ENCODE data around the gene ANAPC13. TPM values are rescaled to one million over a fixed set of nuclear protein-coding genes. Genes with fewer than 3 reads are reported as not detected.

The ANAPC13 gene
- total and polyA plus RNA-seq, 5 donors, result 75.6 to 95.8 (median 86.0) TPM

DNA sequence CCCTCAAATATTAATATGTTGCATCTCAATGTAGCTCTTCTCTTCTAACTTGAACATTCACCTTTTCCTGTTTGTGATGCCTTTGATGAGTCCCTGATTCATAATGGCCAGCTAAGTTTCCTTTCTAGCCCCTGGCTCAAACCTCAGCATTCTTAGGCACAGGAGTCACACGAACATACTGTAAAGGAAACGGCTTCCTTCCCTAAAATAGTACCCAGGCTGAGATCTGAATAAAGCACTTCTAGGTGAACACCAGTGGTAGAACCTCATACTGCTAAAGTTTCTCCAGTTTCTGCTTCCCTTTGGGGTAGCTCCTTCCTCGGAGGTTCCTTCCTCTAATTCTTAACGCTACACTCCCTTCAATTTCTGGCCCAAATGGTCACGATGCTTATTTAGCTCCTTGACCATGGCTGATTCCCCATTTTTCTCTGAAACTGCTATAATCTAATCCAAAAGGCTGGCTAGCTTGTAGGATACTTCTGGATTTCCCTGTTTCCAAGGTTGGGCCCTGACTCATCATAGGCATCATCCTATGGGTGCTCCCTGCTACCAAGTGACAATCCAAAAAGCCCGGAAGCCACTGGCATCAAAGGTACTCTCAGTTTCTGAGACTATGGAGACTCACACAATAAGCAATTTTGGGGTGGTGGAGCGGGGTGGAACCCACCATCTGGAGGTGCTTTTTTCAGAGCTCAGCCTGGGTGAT is 2.4 kb downstream of the ANAPC13 start:
- intact Hi-C loops (cut with DNase I), result loop anchor here in 2 of 4 donors (10.0 kb wide), 1 partner anchor 269 kb away; no protein-coding TSS in a partner anchor
- ATAC-seq (no peak), DNase-seq (peak in 1 of 3 donors; percentile 32)
- Histone ChIP-seq H3K4me3 (ENCODE audit: low read length) (no peak overlapping the region), H3K27me3 (ENCODE audit: control insufficient read depth, insufficient read depth) (no peaks in the 10 kb centered on the region), H3K4me1 (ENCODE audit: control insufficient read depth, insufficient read depth, low read length) (no peaks in the 10 kb centered on the region), H3K27ac (ENCODE audit: low read length) (peak overlapping the region; percentile 31), H3K9me3 (ENCODE audit: control insufficient read depth, low read length) (no peaks in the 10 kb centered on the region)
- 70% methylated on average over 7 of the region's 7 CpGs for WGBS

- Histone ChIP-seq H3K4me3 (ENCODE audit: low read length) (no peak overlapping the region), H3K9me3 (ENCODE audit: control insufficient read depth, low read length) (no peaks in the 10 kb centered on the region), H3K27ac (ENCODE audit: low read length) (no peak overlapping the region), H3K27me3 (ENCODE audit: control insufficient read depth, insufficient read depth) (no peaks in the 10 kb centered on the region), H3K4me1 (ENCODE audit: control insufficient read depth, insufficient read depth, low read length) (no peaks in the 10 kb centered on the region)
- intact Hi-C loops (cut with DNase I), result loop anchor here in 2 of 4 donors (10.0 kb wide), 1 partner anchor 268 kb away; no protein-coding TSS in a partner anchor
- ATAC-seq, result no peak
- 91% methylated on average over 3 of the region's 3 CpGs for WGBS
- no peak for DNase-seq
These were observed 3.2 kb downstream of the ANAPC13 start for GRCh38 chr3:134482622-134483021.

DNA sequence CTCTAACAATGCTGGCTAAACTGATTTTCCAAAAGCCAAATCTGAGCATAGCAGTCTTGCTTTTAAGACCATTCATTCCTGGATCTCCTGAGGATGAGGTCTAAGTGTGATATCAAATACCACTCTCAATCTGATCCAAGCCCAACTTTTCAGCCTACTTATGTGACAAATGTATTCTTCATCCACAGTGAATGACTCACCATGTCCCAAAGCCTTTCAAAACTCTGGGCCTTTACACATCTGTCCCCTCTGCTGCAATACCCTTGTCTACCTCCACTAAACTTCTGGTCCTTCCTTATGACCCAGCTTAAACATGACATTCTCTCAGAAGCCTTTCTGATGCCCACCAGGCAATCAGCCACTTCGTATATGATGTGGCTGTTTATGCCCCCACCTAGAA is 4.6 kb downstream of the ANAPC13 start:
- Histone ChIP-seq H3K4me1 (ENCODE audit: control insufficient read depth, insufficient read depth, low read length) (no peaks in the 10 kb centered on the region), H3K27ac (ENCODE audit: low read length) (no peak overlapping the region), H3K4me3 (ENCODE audit: low read length) (no peak overlapping the region), H3K27me3 (ENCODE audit: control insufficient read depth, insufficient read depth) (no peaks in the 10 kb centered on the region), H3K9me3 (ENCODE audit: control insufficient read depth, low read length) (no peaks in the 10 kb centered on the region)
- ATAC-seq, result no peak
- intact Hi-C loops (cut with DNase I), result loop anchor here in 2 of 4 donors (10.0 kb wide), 1 partner anchor 266 kb away; no protein-coding TSS in a partner anchor
- WGBS, result 67% methylated on average over 1 of the region's 1 CpG
- DNase-seq, result no peak

GRCh38 chr3:134480546-134480945 is 5.2 kb downstream of the ANAPC13 start:
- no peak for DNase-seq
- 89% methylated on average over 3 of the region's 3 CpGs for WGBS
- no peak for ATAC-seq
- no peaks in the 10 kb centered on the region for H3K4me1 ChIP-seq (ENCODE audit: control insufficient read depth, insufficient read depth, low read length)
- no peaks in the 10 kb centered on the region for H3K27me3 ChIP-seq (ENCODE audit: control insufficient read depth, insufficient read depth)
- H3K27ac ChIP-seq (ENCODE audit: low read length), result no peak overlapping the region
- no peaks in the 10 kb centered on the region for H3K9me3 ChIP-seq (ENCODE audit: control insufficient read depth, low read length)
- intact Hi-C loops (cut with DNase I), result loop anchor here in 2 of 4 donors (10.0 kb wide), 1 partner anchor 266 kb away; no protein-coding TSS in a partner anchor
- H3K4me3 ChIP-seq (ENCODE audit: low read length), result no peak overlapping the region

- Histone ChIP-seq H3K27ac (ENCODE audit: low read length) (no peak overlapping the region), H3K9me3 (ENCODE audit: control insufficient read depth, low read length) (no peaks in the 10 kb centered on the region), H3K4me3 (ENCODE audit: low read length) (no peak overlapping the region), H3K4me1 (ENCODE audit: control insufficient read depth, insufficient read depth, low read length) (peaks cover 2% of the 10 kb centered on the region), H3K27me3 (ENCODE audit: control insufficient read depth, insufficient read depth) (no peaks in the 10 kb centered on the region)
- ATAC-seq (no peak), DNase-seq (no peak)
- intact Hi-C loops (cut with DNase I), result loop anchor here (2.0 to 10.0 kb wide), 5 partner anchors 93 to 266 kb away; no protein-coding TSS in a partner anchor
- WGBS, result 62% methylated on average over 2 of the region's 2 CpGs
These were observed 7.8 kb downstream of the ANAPC13 start for GRCh38 chr3:134477938-134478337.

GRCh38 chr3:134477002-134477401 is 8.8 kb downstream of the ANAPC13 start:
- WGBS, result 60% methylated on average over 6 of the region's 6 CpGs
- H3K27me3 ChIP-seq (ENCODE audit: control insufficient read depth, insufficient read depth), result no peaks in the 10 kb centered on the region
- no peak overlapping the region for H3K4me3 ChIP-seq (ENCODE audit: low read length)
- ATAC-seq (peak; percentile 46 to 59), DNase-seq (peak in 1 of 3 donors; percentile 64)
- peak overlapping the region; percentile 86 for H3K27ac ChIP-seq (ENCODE audit: low read length)
- H3K4me1 ChIP-seq (ENCODE audit: control insufficient read depth, insufficient read depth, low read length), result peaks cover 2% of the 10 kb centered on the region
- intact Hi-C loops (cut with DNase I), result loop anchor here (2.0 to 10.0 kb wide), 5 partner anchors 92 to 265 kb away; no protein-coding TSS in a partner anchor
- no peaks in the 10 kb centered on the region for H3K9me3 ChIP-seq (ENCODE audit: control insufficient read depth, low read length)

DNA sequence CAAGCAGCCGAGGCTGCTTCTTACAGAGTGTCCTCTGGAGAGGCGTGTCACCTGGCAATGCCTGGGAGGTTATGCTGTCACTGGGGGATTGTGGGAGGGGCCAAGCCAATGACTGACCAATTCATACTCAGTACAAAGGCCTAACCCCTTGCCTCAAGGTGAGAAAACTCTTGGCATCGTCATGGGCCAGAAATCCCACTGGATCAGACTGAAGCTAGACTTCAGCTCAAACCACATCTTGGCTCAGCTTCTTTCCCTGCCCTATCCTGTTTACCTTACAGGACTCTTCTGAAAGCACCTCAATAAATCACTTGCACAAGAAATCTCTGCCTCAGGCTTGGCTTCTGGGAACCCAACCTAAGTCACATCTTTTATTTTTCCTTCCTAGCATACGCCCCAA is 9.5 kb downstream of the ANAPC13 start:
- no peaks in the 10 kb centered on the region for H3K9me3 ChIP-seq (ENCODE audit: control insufficient read depth, low read length)
- H3K4me1 ChIP-seq (ENCODE audit: control insufficient read depth, insufficient read depth, low read length), result peaks cover 2% of the 10 kb centered on the region
- intact Hi-C loops (cut with DNase I), result loop anchor here (2.0 to 10.0 kb wide), 5 partner anchors 92 to 264 kb away; no protein-coding TSS in a partner anchor
- DNase-seq (no peak), ATAC-seq (peak; percentile 3 to 7)
- WGBS, result 63% methylated on average over 4 of the region's 4 CpGs
- H3K27ac ChIP-seq (ENCODE audit: low read length), result peak overlapping the region; percentile 86
- H3K27me3 ChIP-seq (ENCODE audit: control insufficient read depth, insufficient read depth), result no peaks in the 10 kb centered on the region
- H3K4me3 ChIP-seq (ENCODE audit: low read length), result no peak overlapping the region

- ATAC-seq (no peak), DNase-seq (no peak)
- WGBS, result 88% methylated on average over 5 of the region's 5 CpGs
- Histone ChIP-seq H3K4me3 (ENCODE audit: low read length) (no peak overlapping the region), H3K4me1 (ENCODE audit: control insufficient read depth, insufficient read depth, low read length) (peaks cover 2% of the 10 kb centered on the region), H3K27me3 (ENCODE audit: control insufficient read depth, insufficient read depth) (no peaks in the 10 kb centered on the region), H3K27ac (ENCODE audit: low read length) (no peak overlapping the region), H3K9me3 (ENCODE audit: control insufficient read depth, low read length) (no peaks in the 10 kb centered on the region)
- intact Hi-C loops (cut with DNase I), result loop anchor here in 3 of 4 donors (5.0 to 10.0 kb wide), 5 partner anchors 90 to 263 kb away; no protein-coding TSS in a partner anchor
These were observed 10.8 kb downstream of the ANAPC13 start for GRCh38 chr3:134474956-134475355.

GRCh38 chr3:134473868-134474546 is 11.8 kb downstream of the ANAPC13 start:
- no peak overlapping the region for H3K27ac ChIP-seq (ENCODE audit: low read length)
- no peak overlapping the region for H3K4me3 ChIP-seq (ENCODE audit: low read length)
- ATAC-seq (peak; percentile 37 to 50), DNase-seq (peak; percentile 61 to 83 (median 64))
- H3K4me1 ChIP-seq (ENCODE audit: control insufficient read depth, insufficient read depth, low read length), result peaks cover 2% of the 10 kb centered on the region
- intact Hi-C loops (cut with DNase I), result loop anchor here in 3 of 4 donors (2.0 to 10.0 kb wide), 5 partner anchors 89 to 259 kb away; no protein-coding TSS in a partner anchor
- 31% methylated on average over 9 of the region's 9 CpGs for WGBS
- no peaks in the 10 kb centered on the region for H3K9me3 ChIP-seq (ENCODE audit: control insufficient read depth, low read length)
- no peaks in the 10 kb centered on the region for H3K27me3 ChIP-seq (ENCODE audit: control insufficient read depth, insufficient read depth)

GRCh38 chr3:134472831-134473230 is 13.0 kb downstream of the ANAPC13 start:
- intact Hi-C loops (cut with DNase I), result loop anchor here in 3 of 4 donors (2.0 to 10.0 kb wide), 5 partner anchors 88 to 258 kb away; no protein-coding TSS in a partner anchor
- 97% methylated on average over 6 of the region's 6 CpGs for WGBS
- Histone ChIP-seq H3K27me3 (ENCODE audit: control insufficient read depth, insufficient read depth) (no peaks in the 10 kb centered on the region), H3K9me3 (ENCODE audit: control insufficient read depth, low read length) (no peaks in the 10 kb centered on the region), H3K4me3 (ENCODE audit: low read length) (no peak overlapping the region), H3K4me1 (ENCODE audit: control insufficient read depth, insufficient read depth, low read length) (peaks cover 2% of the 10 kb centered on the region), H3K27ac (ENCODE audit: low read length) (no peak overlapping the region)
- no peak for DNase-seq
- no peak for ATAC-seq

Measured in right cardiac atrium (tissue), 5 donors.